Measurements from ENCODE around the gene ULK4. TPM values are rescaled to one million over a fixed set of nuclear protein-coding genes. Genes with fewer than 3 reads are reported as not detected.
A peak's percentile ranks its signal among the peaks of the same experiment; 100 is the strongest.

The ULK4 gene
- total and polyA plus RNA-seq, 2 experiments from 2014 or later = 1.8 to 3.7 TPM

- H3K4me3 ChIP-seq = no peak overlapping the region
- H3K36me3 ChIP-seq = no peaks in the 10 kb centered on the region
- H3K27me3 ChIP-seq = no peaks in the 10 kb centered on the region
- TF ChIP-seq, protein P1, sequence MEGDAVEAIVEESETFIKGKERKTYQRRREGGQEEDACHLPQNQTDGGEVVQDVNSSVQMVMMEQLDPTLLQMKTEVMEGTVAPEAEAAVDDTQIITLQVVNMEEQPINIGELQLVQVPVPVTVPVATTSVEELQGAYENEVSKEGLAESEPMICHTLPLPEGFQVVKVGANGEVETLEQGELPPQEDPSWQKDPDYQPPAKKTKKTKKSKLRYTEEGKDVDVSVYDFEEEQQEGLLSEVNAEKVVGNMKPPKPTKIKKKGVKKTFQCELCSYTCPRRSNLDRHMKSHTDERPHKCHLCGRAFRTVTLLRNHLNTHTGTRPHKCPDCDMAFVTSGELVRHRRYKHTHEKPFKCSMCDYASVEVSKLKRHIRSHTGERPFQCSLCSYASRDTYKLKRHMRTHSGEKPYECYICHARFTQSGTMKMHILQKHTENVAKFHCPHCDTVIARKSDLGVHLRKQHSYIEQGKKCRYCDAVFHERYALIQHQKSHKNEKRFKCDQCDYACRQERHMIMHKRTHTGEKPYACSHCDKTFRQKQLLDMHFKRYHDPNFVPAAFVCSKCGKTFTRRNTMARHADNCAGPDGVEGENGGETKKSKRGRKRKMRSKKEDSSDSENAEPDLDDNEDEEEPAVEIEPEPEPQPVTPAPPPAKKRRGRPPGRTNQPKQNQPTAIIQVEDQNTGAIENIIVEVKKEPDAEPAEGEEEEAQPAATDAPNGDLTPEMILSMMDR (IDR thresholded peaks at IDR 0.05; ENCODE audit: low read depth, low read length) = no peak
- H3K27ac ChIP-seq = no peak overlapping the region
- no peaks in the 10 kb centered on the region for H3K4me1 ChIP-seq (ENCODE audit: low read depth)
- no peaks in the 10 kb centered on the region for H3K9me3 ChIP-seq (ENCODE audit: low read depth)
- DNase-seq (ENCODE audit: low read depth in 1 of 2, low spot score in 1 of 2) = no peak
Measured at GRCh38 chr3:41751597-41751996, 210.3 kb downstream of the ULK4 start.

GRCh38 chr3:41749988-41750387 is 211.9 kb downstream of the ULK4 start:
- H3K27ac ChIP-seq = no peak overlapping the region
- no peak overlapping the region for H3K4me3 ChIP-seq
- no peak for DNase-seq (ENCODE audit: low read depth in 1 of 2, low spot score in 1 of 2)
- TF ChIP-seq, protein P1 (IDR thresholded peaks at IDR 0.05; ENCODE audit: low read depth, low read length) = no peak
- H3K27me3 ChIP-seq = no peaks in the 10 kb centered on the region
- no peaks in the 10 kb centered on the region for H3K36me3 ChIP-seq
- no peaks in the 10 kb centered on the region for H3K9me3 ChIP-seq (ENCODE audit: low read depth)
- no peaks in the 10 kb centered on the region for H3K4me1 ChIP-seq (ENCODE audit: low read depth)

- Histone ChIP-seq H3K27ac (no peak overlapping the region), H3K9me3 (ENCODE audit: low read depth) (no peaks in the 10 kb centered on the region), H3K36me3 (no peaks in the 10 kb centered on the region), H3K4me1 (ENCODE audit: low read depth) (no peaks in the 10 kb centered on the region), H3K27me3 (no peaks in the 10 kb centered on the region), H3K4me3 (no peak overlapping the region)
- no peak for DNase-seq (ENCODE audit: low read depth in 1 of 2, low spot score in 1 of 2)
- TF ChIP-seq, protein P1 (IDR thresholded peaks at IDR 0.05; ENCODE audit: low read depth, low read length) = no peak
Measured at GRCh38 chr3:41746215-41746614, 215.7 kb downstream of the ULK4 start.

DNA sequence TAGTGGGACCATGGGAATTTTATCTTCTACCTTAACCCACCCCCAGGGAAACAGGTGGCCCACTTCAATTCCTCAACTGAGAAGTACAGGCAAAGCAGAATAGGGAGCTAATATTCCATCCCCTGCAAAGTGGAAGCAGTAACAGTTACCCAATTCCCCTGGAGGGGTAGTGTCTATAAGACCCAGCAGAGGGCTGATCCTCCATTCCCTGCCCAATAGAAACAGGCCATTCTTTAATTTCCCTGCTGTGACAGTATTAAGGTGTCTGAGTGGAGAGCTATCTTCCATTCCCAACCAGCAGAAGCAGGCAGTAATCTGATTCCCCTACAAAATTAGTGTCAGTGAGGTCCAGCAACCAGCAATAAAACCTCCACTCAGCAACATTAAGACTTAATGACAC is 219.8 kb downstream of the ULK4 start:
- DNase-seq (ENCODE audit: low read depth in 1 of 2, low spot score in 1 of 2) = no peak
- Histone ChIP-seq H3K4me1 (ENCODE audit: low read depth) (no peaks in the 10 kb centered on the region), H3K27me3 (no peaks in the 10 kb centered on the region), H3K36me3 (no peaks in the 10 kb centered on the region), H3K4me3 (no peak overlapping the region), H3K27ac (no peak overlapping the region), H3K9me3 (ENCODE audit: low read depth) (no peaks in the 10 kb centered on the region)
- TF ChIP-seq, protein P1 (IDR thresholded peaks at IDR 0.05; ENCODE audit: low read depth, low read length) = no peak

DNA sequence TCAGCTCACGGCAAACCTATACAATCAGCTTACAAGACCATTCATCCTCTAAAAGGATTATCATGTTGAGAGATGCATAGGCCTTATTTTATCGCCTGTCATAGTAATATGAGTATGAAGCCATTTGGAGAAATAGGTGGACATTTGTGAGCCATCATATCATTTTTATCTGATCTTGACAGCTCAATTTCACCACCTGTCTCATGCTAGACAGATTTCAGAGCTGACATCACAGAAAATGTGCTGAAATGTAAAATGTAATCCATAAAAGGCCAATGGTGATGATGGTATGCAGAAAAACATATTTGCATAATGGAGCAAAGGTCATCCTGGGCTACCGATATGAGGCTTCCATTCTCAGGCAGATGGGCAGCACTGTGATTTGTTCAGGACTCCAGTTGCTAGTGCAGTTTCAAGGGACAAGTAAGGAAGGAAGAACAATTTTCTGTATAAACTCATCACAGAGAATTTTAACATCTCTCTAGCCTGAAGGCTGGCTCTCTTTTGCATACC is 221.5 kb downstream of the ULK4 start:
- TF ChIP-seq, protein P1 (IDR thresholded peaks at IDR 0.05; ENCODE audit: low read depth, low read length) = no peak
- no peak for DNase-seq (ENCODE audit: low read depth in 1 of 2, low spot score in 1 of 2)
- H3K27ac ChIP-seq = no peak overlapping the region
- no peaks in the 10 kb centered on the region for H3K9me3 ChIP-seq (ENCODE audit: low read depth)
- H3K36me3 ChIP-seq = no peaks in the 10 kb centered on the region
- no peaks in the 10 kb centered on the region for H3K4me1 ChIP-seq (ENCODE audit: low read depth)
- no peaks in the 10 kb centered on the region for H3K27me3 ChIP-seq
- H3K4me3 ChIP-seq = no peak overlapping the region

DNA sequence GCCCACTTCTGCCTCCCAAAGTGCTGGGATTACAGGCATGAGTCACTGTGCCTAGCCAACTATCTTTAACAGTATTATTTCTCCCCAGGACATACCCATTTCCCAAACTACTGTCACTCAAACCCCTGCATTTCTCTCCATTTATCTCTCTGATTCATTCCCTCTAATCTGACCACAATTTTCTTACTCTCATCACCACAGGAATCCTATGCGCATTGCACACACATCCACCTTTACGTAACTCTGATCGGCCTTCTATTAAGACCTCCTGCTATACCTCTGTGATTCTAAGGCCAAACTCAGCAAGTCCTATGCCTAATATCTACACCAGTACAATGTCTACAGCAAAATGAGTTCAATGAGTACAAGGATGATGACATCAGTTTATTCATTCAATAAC is 235.0 kb downstream of the ULK4 start:
- peak in 1 of 2 donors; percentile 41 for DNase-seq (ENCODE audit: low read depth in 1 of 2, low spot score in 1 of 2)
- H3K9me3 ChIP-seq (ENCODE audit: low read depth) = no peaks in the 10 kb centered on the region
- no peaks in the 10 kb centered on the region for H3K4me1 ChIP-seq (ENCODE audit: low read depth)
- no peak overlapping the region for H3K27ac ChIP-seq
- no peaks in the 10 kb centered on the region for H3K27me3 ChIP-seq
- TF ChIP-seq, protein P1 (IDR thresholded peaks at IDR 0.05; ENCODE audit: low read depth, low read length) = no peak
- H3K4me3 ChIP-seq = no peak overlapping the region
- no peaks in the 10 kb centered on the region for H3K36me3 ChIP-seq

Measured in cardiac muscle cell (in vitro differentiated cells and primary cell).